OCI-LY1 (cell line): ENCODE results near the gene LUZP1.

Experiments used
- CTCF ChIP-seq: fragments of 200-600 bp; sonication (generic), shearing (Covaris generic); IDR thresholded peaks from 2 replicates; pipeline ENCODE4 v1.5.1; 2017; ENCODE audit warnings: mild to moderate bottlenecking, antibody characterized with exemption, low read length, moderate library complexity, mixed read lengths
- EZH2 ChIP-seq: fragments of 200-600 bp; sonication (generic), shearing (Covaris generic); IDR thresholded peaks from 2 replicates; pipeline ENCODE4 v1.8.0; 2017; ENCODE audit warnings: borderline replicate concordance, mixed run types, mild to moderate bottlenecking, antibody characterized with exemption, low read length, moderate library complexity, mixed read lengths

GRCh38 chr1:23216771-23217420 lies 48.2 kb upstream of the LUZP1 start:
- TF ChIP-seq CTCF (peak; percentile 57), EZH2 (no peak)
